GM18499 (cell line): ENCODE results near the gene FUT8.
"Not testable (repeated sequence)": the region's sequence is repeated elsewhere in the genome, so short reads cannot be mapped to it uniquely, and the experiment has no call there.

ENCODE experiments used
- ATAC-seq: cut with Tn5 transposase; IDR thresholded peaks from one replicate; pipeline ENCODE4 v1.9.1; 2021; ENCODE audit warnings: moderate number of reproducible peaks; ENCODE audit not compliant: insufficient read depth, unreplicated experiment

FUT8 gene

DNA sequence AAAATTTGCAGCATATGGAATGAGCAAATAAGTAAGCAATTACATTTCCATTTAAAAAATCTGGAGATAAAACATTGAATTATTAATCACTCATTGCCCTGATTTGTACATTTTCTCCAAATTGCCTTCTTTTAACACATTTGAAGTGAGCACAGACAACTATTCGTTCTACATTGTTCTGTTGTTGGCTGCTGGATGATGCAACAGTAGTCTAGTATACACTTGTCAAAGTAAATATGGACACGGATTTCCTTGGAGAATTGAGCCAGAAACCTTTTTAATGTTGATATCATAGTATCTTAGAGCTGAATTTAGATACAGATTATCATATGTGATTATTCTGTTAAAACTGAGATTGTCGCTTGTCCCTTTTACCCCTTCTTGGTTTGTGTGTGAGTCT is 188.2 kb downstream of the FUT8 start:
- no peak for ATAC-seq

GRCh38 chr14:65604535-65604934 is 192.0 kb downstream of the FUT8 start:
- ATAC-seq: no peak

- no peak for ATAC-seq
These were observed 192.4 kb downstream of the FUT8 start for GRCh38 chr14:65604936-65605335.

DNA sequence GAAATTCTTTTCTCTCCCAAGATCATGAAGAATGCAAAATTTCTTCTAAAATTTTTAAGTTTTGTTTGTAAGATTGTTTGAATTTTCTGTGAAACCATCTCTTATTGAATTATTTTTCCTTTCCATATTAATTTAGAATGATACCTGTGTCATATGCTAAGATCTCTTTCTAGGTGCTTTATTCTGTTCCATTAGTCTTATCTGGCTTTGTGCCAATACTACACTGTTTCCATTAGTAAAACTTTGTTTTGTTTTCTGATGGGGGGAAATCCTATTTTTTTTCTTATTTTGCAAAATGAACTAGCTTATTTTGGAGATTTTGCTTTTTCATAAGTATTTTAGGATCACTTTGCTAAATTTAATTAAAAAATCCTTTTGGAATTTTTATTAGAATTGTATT is 193.9 kb downstream of the FUT8 start:
- no peak for ATAC-seq

GRCh38 chr14:65613131-65613650 is 200.7 kb downstream of the FUT8 start:
- ATAC-seq: no peak

GRCh38 chr14:65618996-65619395 is 206.5 kb downstream of the FUT8 start:
- ATAC-seq: no peak

GRCh38 chr14:65620195-65620594 is 207.7 kb downstream of the FUT8 start:
- ATAC-seq: no peak

DNA sequence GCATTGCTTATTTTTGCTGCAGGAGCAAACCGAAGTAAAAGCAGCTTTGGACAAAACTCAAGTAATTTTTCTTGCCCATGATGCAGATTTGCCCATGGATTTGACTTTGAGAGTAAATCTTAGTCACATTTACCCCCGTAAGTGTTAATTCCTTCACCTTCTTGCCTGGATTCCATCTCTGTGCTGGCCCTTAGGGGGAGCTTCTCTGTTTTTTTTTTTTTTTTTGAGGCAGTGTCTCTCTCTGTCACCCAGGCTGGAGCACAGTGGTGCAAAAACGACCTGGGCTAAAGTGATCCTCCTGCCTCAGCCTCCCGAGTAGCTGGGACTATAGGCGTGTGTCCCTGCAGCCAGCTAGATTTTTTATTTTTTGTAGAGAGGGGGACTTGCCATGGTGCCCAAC is 210.2 kb downstream of the FUT8 start:
- no peak for ATAC-seq

DNA sequence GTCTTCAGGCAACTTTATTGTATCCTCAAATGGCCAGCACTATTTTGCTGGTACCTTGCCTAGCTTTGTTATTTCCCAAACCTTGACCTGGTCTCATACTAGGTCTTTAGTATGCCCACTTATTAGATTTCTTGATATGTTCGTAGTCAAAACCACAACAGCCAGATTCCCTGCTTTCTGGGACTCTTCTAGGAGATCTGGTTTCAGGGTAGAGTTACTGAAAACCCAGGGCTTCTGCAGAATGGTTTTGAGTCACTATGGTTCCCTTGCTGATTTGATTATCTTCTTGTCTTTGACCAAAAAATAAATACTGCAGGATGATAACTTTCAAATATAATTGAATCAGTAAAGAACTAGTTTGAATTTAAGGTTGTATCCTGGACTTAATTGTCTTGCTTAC is 211.2 kb downstream of the FUT8 start:
- no peak for ATAC-seq

DNA sequence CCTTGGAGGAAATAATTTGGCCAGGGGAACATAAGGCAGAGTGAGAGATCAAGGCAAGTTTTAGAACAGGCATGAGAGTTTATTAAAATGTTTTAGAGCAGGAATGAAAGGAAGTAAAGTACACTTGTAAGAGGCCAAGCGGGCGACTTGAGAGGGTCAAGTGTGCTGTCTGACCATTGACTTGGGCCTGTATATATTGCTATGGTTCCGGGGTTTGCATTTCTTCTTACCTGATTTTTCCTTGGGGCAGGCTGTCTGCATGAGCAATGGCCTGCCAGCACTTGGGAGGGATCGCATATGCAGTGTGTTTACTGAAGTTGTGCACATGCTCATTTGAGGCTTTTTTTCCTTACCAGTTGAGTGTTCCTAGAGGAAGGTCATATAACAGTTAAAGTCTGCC is 214.8 kb downstream of the FUT8 start:
- ATAC-seq: no peak

DNA sequence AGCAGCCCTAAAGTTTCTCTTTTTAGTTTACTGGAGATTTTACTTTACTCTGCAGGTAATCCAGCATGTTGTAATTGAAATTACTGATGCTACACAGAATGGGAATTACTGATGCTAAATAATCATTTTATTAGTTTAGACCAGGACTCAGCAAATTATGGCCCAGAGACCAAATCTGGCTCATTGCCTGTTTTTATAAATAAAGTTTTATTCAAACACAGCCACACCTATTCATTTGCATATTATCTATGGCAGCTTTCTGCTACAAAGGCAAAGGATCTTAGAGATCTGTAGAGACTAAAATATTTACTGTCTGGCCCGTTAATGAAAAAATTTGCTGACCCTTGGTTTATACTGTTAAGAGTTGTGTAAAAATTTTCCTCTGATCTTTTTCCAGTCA is 216.1 kb downstream of the FUT8 start:
- no peak for ATAC-seq

- ATAC-seq: no peak
These were observed 218.5 kb downstream of the FUT8 start for GRCh38 chr14:65631040-65631439.

- no peak for ATAC-seq
These were observed 220.0 kb downstream of the FUT8 start for GRCh38 chr14:65632487-65632886.

DNA sequence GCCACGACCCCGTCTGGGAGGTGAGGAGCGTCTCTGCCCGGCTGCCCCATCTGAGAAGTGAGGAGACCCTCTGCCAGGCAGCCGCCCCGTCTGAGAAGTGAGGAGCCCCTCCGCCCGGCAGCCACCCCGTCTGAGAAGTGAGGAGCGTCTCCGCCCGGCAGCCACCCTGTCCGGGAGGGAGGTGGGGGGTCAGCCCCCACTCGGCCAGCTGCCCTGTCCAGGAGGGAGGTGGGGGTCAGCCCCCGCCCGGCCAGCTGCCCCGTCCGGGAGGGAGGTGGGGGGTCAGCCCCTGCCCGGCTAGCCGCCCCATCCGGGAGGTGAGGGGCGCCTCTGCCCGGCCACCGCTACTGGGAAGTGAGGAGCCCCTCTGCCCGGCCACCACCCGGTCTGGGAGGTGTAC is 221.1 kb downstream of the FUT8 start:
- not testable (repeated sequence) for ATAC-seq

DNA sequence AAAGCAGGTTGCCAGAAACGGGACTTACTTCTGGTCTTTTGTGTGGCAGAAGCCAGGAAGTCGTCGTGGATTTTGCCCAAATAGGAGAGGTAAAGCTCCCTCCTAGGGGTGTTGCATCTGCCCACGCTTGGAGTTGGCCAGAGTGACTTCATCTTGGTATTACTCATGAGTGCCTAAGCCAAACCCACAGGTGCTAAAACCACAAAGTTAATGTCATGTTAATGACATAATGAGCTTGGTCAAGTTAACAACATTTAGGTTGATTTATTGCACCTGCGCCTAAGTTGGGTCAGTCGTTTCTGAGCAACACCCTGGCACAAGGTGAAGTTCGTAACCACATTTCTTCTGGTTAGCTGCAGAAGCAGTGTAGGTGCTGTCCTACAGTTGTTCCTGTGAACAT is 225.2 kb downstream of the FUT8 start:
- ATAC-seq: peak; percentile 85

DNA sequence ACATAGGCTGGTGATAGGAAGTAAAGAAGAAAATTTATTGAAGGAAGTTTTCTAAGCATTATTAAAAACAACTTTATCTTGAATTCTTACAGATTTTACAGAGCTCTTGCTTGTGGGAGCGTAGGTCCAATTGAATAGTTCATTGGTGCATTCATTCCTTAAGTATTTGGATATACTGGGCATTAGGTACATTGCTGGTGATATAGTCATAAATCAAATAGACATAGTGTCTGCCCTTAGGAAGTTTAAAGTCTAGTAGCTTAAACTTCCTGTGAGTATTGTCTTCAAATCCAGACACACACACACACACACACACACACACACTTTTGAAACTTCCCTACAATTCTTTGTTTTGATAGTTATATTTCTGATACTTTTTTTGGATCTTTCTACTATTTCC is 226.7 kb downstream of the FUT8 start:
- no peak for ATAC-seq

- no peak for ATAC-seq
These were observed 238.3 kb downstream of the FUT8 start for GRCh38 chr14:65650826-65651225.

DNA sequence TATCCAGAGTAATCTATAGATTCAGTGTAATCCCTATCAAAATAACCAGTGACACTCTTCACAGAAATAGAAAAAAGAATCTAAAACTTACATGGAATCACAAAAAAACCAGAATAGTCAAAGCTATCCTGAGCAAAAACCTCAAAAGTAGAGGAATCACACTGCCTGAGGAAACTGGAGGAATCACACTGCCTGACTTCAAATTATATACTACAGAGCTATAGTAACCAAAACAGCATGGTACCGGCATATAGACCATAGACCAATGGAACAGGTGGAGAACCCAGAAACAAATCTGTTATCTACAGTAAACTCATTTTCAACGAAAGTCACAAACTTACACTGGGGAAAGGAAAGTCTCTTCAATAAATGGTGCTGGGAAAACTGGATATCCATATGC is 244.0 kb downstream of the FUT8 start:
- no peak for ATAC-seq

GRCh38 chr14:65658202-65658601 is 245.7 kb downstream of the FUT8 start:
- no peak for ATAC-seq

- ATAC-seq: no peak
These were observed 249.3 kb downstream of the FUT8 start for GRCh38 chr14:65661865-65662264.

DNA sequence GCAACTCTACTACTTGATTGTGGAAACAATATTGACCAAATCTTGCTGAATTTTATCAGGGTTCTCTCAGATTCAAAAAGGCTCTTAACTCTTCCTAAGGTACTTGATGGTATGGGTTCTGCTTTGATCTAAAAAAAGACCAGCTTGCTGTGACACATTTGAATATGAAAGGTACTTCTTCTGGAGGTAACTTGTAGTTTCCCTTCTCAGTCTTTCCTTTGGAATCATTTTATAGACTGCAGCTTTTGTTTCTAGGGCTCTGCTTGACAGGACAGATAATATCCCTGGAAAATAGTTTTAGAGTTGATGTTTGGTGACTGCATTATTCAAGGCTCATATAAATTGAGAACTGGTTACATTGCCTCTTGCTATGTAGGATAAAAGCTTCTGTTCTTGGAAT is 251.9 kb downstream of the FUT8 start:
- ATAC-seq: no peak

DNA sequence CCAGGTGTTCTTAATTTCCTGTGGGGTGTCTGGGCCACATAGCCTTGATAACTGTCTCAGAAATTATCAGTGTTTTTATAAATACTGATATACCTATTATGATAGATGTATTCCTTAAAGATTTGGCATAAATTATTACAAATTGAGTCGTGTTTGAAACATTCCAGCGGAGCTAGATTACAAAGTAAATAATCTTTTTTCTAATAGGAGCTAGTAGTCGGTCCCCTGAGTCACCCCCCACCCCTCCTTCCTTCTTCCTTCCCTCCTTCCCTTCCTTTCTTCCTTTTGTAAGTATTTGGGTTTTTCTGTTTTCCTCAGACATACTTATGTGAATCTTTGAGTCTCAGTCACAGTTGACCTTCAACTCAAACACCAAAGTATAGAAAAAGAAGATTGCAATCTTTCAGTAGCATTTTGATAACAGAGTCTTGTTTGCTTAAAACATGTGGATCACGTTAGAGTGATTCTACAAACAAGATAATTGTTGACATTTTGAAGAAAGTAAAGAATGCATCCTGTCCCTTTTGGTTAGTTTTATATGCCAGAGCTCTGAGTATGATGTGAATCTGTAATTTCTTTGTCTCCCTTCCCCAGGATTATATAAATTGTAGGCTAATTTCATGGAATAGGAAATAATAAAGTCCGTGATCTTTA is 264.0 kb downstream of the FUT8 start:
- ATAC-seq: no peak

DNA sequence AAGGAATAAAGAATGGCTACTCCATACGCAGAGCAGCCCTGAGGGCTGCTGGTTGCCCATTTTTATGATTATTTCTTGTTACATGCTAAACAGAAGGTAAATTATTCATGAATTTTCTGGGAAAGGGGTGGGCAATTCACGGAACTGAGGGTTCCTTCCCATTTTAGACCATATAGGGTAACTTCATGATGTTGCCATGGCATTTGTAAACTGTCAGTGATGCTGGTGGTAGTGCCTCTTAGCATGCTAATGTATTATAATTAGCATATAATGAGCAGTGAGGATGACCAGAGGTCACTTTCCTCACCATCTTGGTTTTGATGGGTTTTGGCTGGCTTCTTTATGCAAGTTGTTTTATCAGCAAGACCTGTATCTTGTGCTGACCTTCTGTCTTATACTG is 273.0 kb downstream of the FUT8 start:
- no peak for ATAC-seq
